Tibial nerve (tissue), 4 donors: ENCODE measurements around the gene AOPEP. TPM values are rescaled to one million over a fixed set of nuclear protein-coding genes. Genes with fewer than 3 reads are reported as not detected.

Source experiments
- DNase-seq, 2 donors: peaks; one replicate each; pipeline ENCODE4 v3.0.0-alpha.2; 2019; ENCODE audit warnings: low spot score in 2 of 2
- H3K27ac ChIP-seq, 4 donors: fragments of 200-600 bp; sonication (generic) in 3 of 4; one replicate each; pipeline ENCODE4 v1.5.1; 2017 to 2019; ENCODE audit warnings: mild to moderate bottlenecking in 1 of 4
- H3K27me3 ChIP-seq, 2 donors: fragments of 200-600 bp; sonication (generic) in 1 of 2; one replicate each; pipeline versions ENCODE4 v1.5.1 to v1.6.0; 2017 to 2019
- H3K36me3 ChIP-seq, 3 donors: fragments of 200-600 bp; sonication (generic); one replicate each; pipeline ENCODE4 v1.5.1; 2018 to 2019
- H3K4me1 ChIP-seq, 4 donors: fragments of 200-600 bp; sonication (generic) in 3 of 4; one replicate each; pipeline ENCODE4 v1.5.1; 2017 to 2019
- H3K4me3 ChIP-seq, 4 donors: fragments of 200-600 bp; sonication (generic) in 3 of 4; one replicate each; pipeline ENCODE4 v1.5.1; 2017 to 2019; ENCODE audit warnings: mild to moderate bottlenecking in 1 of 4, moderate library complexity in 1 of 4
- H3K9me3 ChIP-seq, 4 donors: fragments of 200-600 bp; sonication (generic) in 3 of 4; one replicate each; pipeline ENCODE4 v1.5.1; 2017 to 2019
- CTCF ChIP-seq, 5 experiments: fragments of 200-600 bp in 3 of 5; fragments of 450-650 bp in 2 of 5; sonication (generic) in 3 of 5; IDR thresholded peaks; one replicate each; pipeline ENCODE4 v1.5.1; 2016 to 2019; ENCODE audit warnings: antibody characterized with exemption in 5 of 5, mild to moderate bottlenecking in 3 of 5, moderate library complexity in 2 of 5
- EP300 ChIP-seq, 2 donors: sonication (generic); formaldehyde crosslinking; IDR thresholded peaks; one replicate each; pipeline ENCODE4 v1.6.1; 2017; ENCODE audit warnings: antibody characterized with exemption in 2 of 2, mild to moderate bottlenecking in 1 of 2
- POLR2A ChIP-seq, 2 donors: fragments of 450-650 bp; IDR thresholded peaks; one replicate each; pipeline ENCODE4 v1.6.1; 2017; ENCODE audit warnings: antibody characterized with exemption in 2 of 2, mild to moderate bottlenecking in 2 of 2, moderate library complexity in 2 of 2
- WGBS, 2 donors: methylation state at CpG; one replicate each; pipeline ENCODE4 v1.1.5; 2018; 5-methylcytosine and 5-hydroxymethylcytosine counted together
- total RNA-seq, 4 donors: library from RNA; depleted of rRNA; stranded (reverse); fragments of >200 nt; gene quantifications; one replicate each; pipeline ENCODE4 v1.1.0, GENCODE V29; 2016

The AOPEP gene
- total RNA-seq, 4 donors from 2014 or later: 236 to 323 (median 265) TPM

GRCh38 chr9:94866770-94867169, 140.3 kb downstream of the AOPEP start:
- Histone ChIP-seq H3K4me1 (peaks cover 0 to 84% (median 39%) of the 10 kb centered on the region in 4 donors), H3K4me3 (no peak overlapping the region), H3K36me3 (no peaks in the 10 kb centered on the region), H3K27me3 (no peaks in the 10 kb centered on the region), H3K9me3 (no peaks in the 10 kb centered on the region), H3K27ac (peak overlapping the region; percentile 44 to 79 (median 64))
- TF ChIP-seq CTCF (IDR thresholded peaks at IDR 0.05) (no peak), EP300 (IDR thresholded peaks at IDR 0.05) (no peak), POLR2A (IDR thresholded peaks at IDR 0.05) (no peak)
- no peak for DNase-seq

DNA sequence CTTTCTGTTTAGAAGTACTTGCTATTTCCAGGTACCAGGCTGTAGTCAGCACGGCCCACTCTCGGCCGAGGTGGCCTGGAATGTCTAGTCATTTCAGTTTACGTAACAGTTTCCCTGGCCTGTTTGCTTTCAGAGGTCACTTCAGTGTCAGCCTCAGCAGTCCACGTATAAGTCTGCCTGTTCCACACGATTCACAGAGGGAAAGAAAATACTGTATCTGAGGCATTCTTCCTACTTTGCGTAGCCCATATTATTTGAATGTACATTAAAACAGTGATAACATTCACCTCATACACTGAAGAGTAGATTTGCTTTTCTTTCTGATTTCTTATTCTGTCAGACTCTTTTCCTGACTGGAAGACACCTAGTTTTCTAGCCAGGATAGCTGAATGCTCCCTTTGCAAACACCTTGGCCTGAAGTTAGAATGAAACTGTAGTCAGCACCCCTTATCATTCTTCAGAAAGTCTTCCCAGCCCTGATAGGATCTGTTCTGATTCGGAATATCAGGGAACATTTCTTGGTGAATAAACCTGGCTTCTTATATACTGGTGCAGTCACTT, 140.9 kb downstream of the AOPEP start:
- TF ChIP-seq EP300 (IDR thresholded peaks at IDR 0.05) (peak in 1 of 2 donors; percentile 64), CTCF (IDR thresholded peaks at IDR 0.05) (no peak)
- 28 to 40% methylated on average over 8 of the region's 8 CpGs for WGBS, 2 donors
- Histone ChIP-seq H3K4me3 (no peak overlapping the region), H3K36me3 (no peaks in the 10 kb centered on the region), H3K4me1 (peaks cover 0 to 79% (median 36%) of the 10 kb centered on the region in 4 donors), H3K27ac (peak overlapping the region; percentile 13 to 79 (median 61)), H3K9me3 (no peaks in the 10 kb centered on the region), H3K27me3 (no peaks in the 10 kb centered on the region)
- peak; percentile 44 to 46 for DNase-seq

GRCh38 chr9:94867842-94868312, 141.4 kb downstream of the AOPEP start:
- TF ChIP-seq POLR2A (IDR thresholded peaks at IDR 0.05) (no peak), EP300 (IDR thresholded peaks at IDR 0.05) (no peak), CTCF (IDR thresholded peaks at IDR 0.05) (no peak)
- WGBS, 2 donors: 20 to 47% methylated on average over 4 of the region's 4 CpGs
- Histone ChIP-seq H3K36me3 (no peaks in the 10 kb centered on the region), H3K27ac (peak overlapping the region; percentile 13 to 79 (median 60)), H3K4me3 (no peak overlapping the region), H3K4me1 (peaks cover 0 to 80% (median 34%) of the 10 kb centered on the region in 4 donors), H3K9me3 (no peaks in the 10 kb centered on the region), H3K27me3 (no peaks in the 10 kb centered on the region)
- no peak for DNase-seq

GRCh38 chr9:94868464-94868863, 142.0 kb downstream of the AOPEP start:
- H3K27ac ChIP-seq: peak overlapping the region in 2 of 4 donors; percentile 43 to 78
- 86 to 89% methylated on average over 2 of the region's 2 CpGs for WGBS, 2 donors
- peaks cover 0 to 84% (median 34%) of the 10 kb centered on the region in 4 donors for H3K4me1 ChIP-seq

More at GRCh38 chr9:94868464-94868863, 142.0 kb downstream of the AOPEP start:
- H3K9me3 ChIP-seq: no peaks in the 10 kb centered on the region
- H3K36me3 ChIP-seq: no peaks in the 10 kb centered on the region
- DNase-seq: no peak
- H3K4me3 ChIP-seq: no peak overlapping the region
- no peaks in the 10 kb centered on the region for H3K27me3 ChIP-seq
- TF ChIP-seq CTCF (IDR thresholded peaks at IDR 0.05) (no peak), EP300 (IDR thresholded peaks at IDR 0.05) (no peak), POLR2A (IDR thresholded peaks at IDR 0.05) (no peak)
